Epithelial cell of esophagus (primary cell): ENCODE results near the gene COL17A1.

ENCODE experiments used
- DNase-seq: peaks from one replicate; pipeline ENCODE4 v3.0.0; 2010; ENCODE audit warnings: low read depth
- H3K4me3 ChIP-seq: 2 replicates; pipeline ENCODE4 v1.5.1; 2011; ENCODE audit warnings: mild to moderate bottlenecking, low read length, control low read depth
- CTCF ChIP-seq: IDR thresholded peaks from 2 replicates; pipeline ENCODE4 v1.5.1; 2011; ENCODE audit warnings: low read depth, mild to moderate bottlenecking, low read length, control low read depth, inconsistent platforms; ENCODE audit not compliant: insufficient read depth; ENCODE audit errors: missing control alignments

The COL17A1 gene

GRCh38 chr10:103983367-103983911 is 102.2 kb downstream of the COL17A1 start:
- TF ChIP-seq CTCF, result no peak
- no peak for DNase-seq
- no peak overlapping the region for H3K4me3 ChIP-seq

- no peak overlapping the region for H3K4me3 ChIP-seq
- no peak for DNase-seq
- no peak for TF ChIP-seq CTCF
Observed at GRCh38 chr10:103982639-103983038, 103.0 kb downstream of the COL17A1 start.
